PC-3 (cell line): ENCODE results near the gene DNAH10. TPM values are rescaled to one million over a fixed set of nuclear protein-coding genes. Genes with fewer than 3 reads are reported as not detected.

ENCODE experiments used
- ATAC-seq: fragments of 200-7000 bp; cut with Tn5 transposase; 2 replicates; pipeline ENCODE4 v1.9.1; 2020; ENCODE audit warnings: mild to moderate bottlenecking, moderate library complexity
- BruUV-seq: library from RNA; stranded (reverse); fragments of 400-500 nt; replicated peaks from 2 replicates; lab custom pipeline; 2021; lab: Mats Ljungman, UMichigan
- CTCF ChIA-PET: fragments of 300-600 bp; sonication (Branson Sonifier 250); formaldehyde crosslinking; loops from one replicate; lab custom pipeline; 2022; ENCODE audit warnings: antibody characterized with exemption; lab: Charles Lee
- POLR2A ChIA-PET: fragments of 300-600 bp; sonication (Branson Sonifier 250); formaldehyde crosslinking; loops from one replicate; lab custom pipeline; 2022; ENCODE audit warnings: antibody characterized with exemption; ENCODE audit not compliant: unreplicated experiment; lab: Charles Lee
- DNase-seq: peaks from one replicate; pipeline ENCODE4 v3.0.0-alpha.2; 2015
- H2AFZ ChIP-seq: fragments of 300-600 bp; sonication (generic); 2 replicates; pipeline ENCODE4 v1.6.0; 2016; ENCODE audit warnings: antibody characterized with exemption, low read length
- H3F3A ChIP-seq: fragments of 300-600 bp; sonication (generic); one replicate; pipeline ENCODE4 v1.6.0; 2017; ENCODE audit warnings: antibody characterized with exemption, low read length, control low read depth, mild to moderate bottlenecking; ENCODE audit not compliant: unreplicated experiment
- H3K27ac ChIP-seq: fragments of 300-600 bp; sonication (generic); 2 replicates; pipeline ENCODE4 v1.5.1; 2016; ENCODE audit warnings: mild to moderate bottlenecking, low read length
- H3K27me3 ChIP-seq: fragments of 300-600 bp; sonication (generic); 2 replicates; pipeline ENCODE4 v1.6.1; 2016; ENCODE audit warnings: low read length, mixed read lengths
- H3K36me3 ChIP-seq: fragments of 300-600 bp; sonication (generic); 2 replicates; pipeline ENCODE4 v1.6.1; 2016; ENCODE audit warnings: low read depth, mixed run types, low read length, mixed read lengths
- H3K4me1 ChIP-seq: fragments of 300-600 bp; sonication (generic); 2 replicates; pipeline ENCODE4 v1.5.1; 2016; ENCODE audit warnings: low read length; ENCODE audit not compliant: insufficient read depth
- H3K4me2 ChIP-seq: fragments of 300-600 bp; sonication (generic); 2 replicates; pipeline ENCODE4 v1.6.0; 2016; ENCODE audit warnings: low read length
- H3K4me3 ChIP-seq: fragments of 300-600 bp; sonication (generic); 2 replicates; pipeline ENCODE4 v1.5.1; 2016; ENCODE audit warnings: mild to moderate bottlenecking, low read length, mixed read lengths
- H3K79me2 ChIP-seq: fragments of 300-600 bp; sonication (generic); 2 replicates; pipeline ENCODE4 v1.6.1; 2017; ENCODE audit warnings: low read length, mixed read lengths
- H3K9ac ChIP-seq: fragments of 300-600 bp; sonication (generic); 2 replicates; pipeline ENCODE4 v1.6.0; 2016; ENCODE audit warnings: mild to moderate bottlenecking, low read length
- H3K9me2 ChIP-seq: fragments of 300-600 bp; sonication (generic); replicated peaks from 2 replicates; pipeline ENCODE4 v1.6.1; 2016; ENCODE audit warnings: mixed run types, low read length, mixed read lengths
- H3K9me3 ChIP-seq: fragments of 300-600 bp; sonication (generic); 2 replicates; pipeline ENCODE4 v1.6.1; 2016; ENCODE audit warnings: low read length, mixed read lengths
- H4K20me1 ChIP-seq: fragments of 300-600 bp; sonication (generic); 2 replicates; pipeline ENCODE4 v1.6.1; 2016; ENCODE audit warnings: low read length, mixed read lengths
- CTCF ChIP-seq: fragments of 300-600 bp; sonication (generic); conservative IDR thresholded peaks from 2 replicates; pipeline ENCODE4 v1.5.1; 2017; ENCODE audit warnings: antibody characterized with exemption, low read depth, mild to moderate bottlenecking, low read length
- EZH2 ChIP-seq: fragments of 300-600 bp; sonication (generic); IDR thresholded peaks from one replicate; pipeline ENCODE4 v1.6.1; 2017; ENCODE audit warnings: antibody characterized with exemption, mild to moderate bottlenecking, low read length; ENCODE audit not compliant: unreplicated experiment
- EZH2phosphoT487 ChIP-seq: fragments of 300-600 bp; sonication (generic); IDR thresholded peaks from 2 replicates; pipeline ENCODE4 v1.6.1; 2018; ENCODE audit warnings: mild to moderate bottlenecking, antibody characterized with exemption, low read length, borderline replicate concordance
- intact Hi-C: fragments of 100-400 bp; cut with micrococcal nuclease; formaldehyde crosslinking; loops from 2 replicates; pipeline ENCODE4 v1.9.0; 2023
- total RNA-seq: library from RNA; depleted of rRNA; stranded (reverse); fragments of >200 nt; gene quantifications from 2 replicates; pipeline ENCODE4 v1.2.3, GENCODE V29; 2014

The DNAH10 gene
- total RNA-seq, 1 experiment from 2014 or later: 0.15 TPM

- Histone ChIP-seq H3K36me3 (no peaks in the 10 kb centered on the region), H4K20me1 (no peaks in the 10 kb centered on the region), H3K27ac (no peak overlapping the region), H3K9me3 (no peaks in the 10 kb centered on the region), H3K9me2 (no peaks in the 10 kb centered on the region), H2AFZ (no peak overlapping the region), H3K4me3 (no peak overlapping the region), H3K27me3 (no peaks in the 10 kb centered on the region), H3K79me2 (no peaks in the 10 kb centered on the region), H3K9ac (no peak overlapping the region), H3K4me2 (no peak overlapping the region), H3K4me1 (no peaks in the 10 kb centered on the region), H3F3A (no peaks in the 10 kb centered on the region)
- no peak for ATAC-seq
- BruUV-seq: no TSS peak
- DNase-seq: no peak
- TF ChIP-seq EZH2 (no peak), CTCF (no peak), EZH2phosphoT487 (no peak)
- ChIA-PET CTCF (interaction anchor here (0.7 kb wide), 2 partner anchors 15 to 19 kb away, joined by 3 to 10 read pairs; no protein-coding TSS in a partner anchor), POLR2A (no interaction called here)
- intact Hi-C loops: no loop called here
These were observed 169.7 kb downstream of the DNAH10 start for GRCh38 chr12:123931686-123932321.

- Histone ChIP-seq H3K9me3 (no peaks in the 10 kb centered on the region), H2AFZ (no peak overlapping the region), H4K20me1 (no peaks in the 10 kb centered on the region), H3K4me3 (no peak overlapping the region), H3K9ac (no peak overlapping the region), H3K36me3 (no peaks in the 10 kb centered on the region), H3K79me2 (no peaks in the 10 kb centered on the region), H3K27ac (no peak overlapping the region), H3F3A (no peaks in the 10 kb centered on the region), H3K27me3 (no peaks in the 10 kb centered on the region), H3K4me2 (no peak overlapping the region), H3K4me1 (no peaks in the 10 kb centered on the region), H3K9me2 (no peaks in the 10 kb centered on the region)
- no peak for ATAC-seq
- intact Hi-C loops: no loop called here
- no peak for TF ChIP-seq EZH2
- no peak for TF ChIP-seq EZH2phosphoT487
- no peak for TF ChIP-seq CTCF
- no peak for DNase-seq
- CTCF ChIA-PET: no interaction called here
- POLR2A ChIA-PET: no interaction called here
- BruUV-seq: no TSS peak
These were observed 171.1 kb downstream of the DNAH10 start for GRCh38 chr12:123933214-123933613.

- Histone ChIP-seq H3F3A (no peaks in the 10 kb centered on the region), H4K20me1 (no peaks in the 10 kb centered on the region), H3K27ac (no peak overlapping the region), H3K9me3 (no peaks in the 10 kb centered on the region), H3K4me2 (no peak overlapping the region), H3K4me3 (no peak overlapping the region), H3K27me3 (no peaks in the 10 kb centered on the region), H2AFZ (no peak overlapping the region), H3K79me2 (no peaks in the 10 kb centered on the region), H3K9ac (no peak overlapping the region), H3K36me3 (no peaks in the 10 kb centered on the region), H3K9me2 (no peaks in the 10 kb centered on the region), H3K4me1 (no peaks in the 10 kb centered on the region)
- BruUV-seq: no TSS peak
- POLR2A ChIA-PET: no interaction called here
- no peak for TF ChIP-seq EZH2phosphoT487
- no peak for TF ChIP-seq CTCF
- no peak for TF ChIP-seq EZH2
- intact Hi-C loops: no loop called here
- ATAC-seq: no peak
- CTCF ChIA-PET: no interaction called here
- DNase-seq: no peak
These were observed 172.0 kb downstream of the DNAH10 start for GRCh38 chr12:123934016-123934620.
